Loucy (cell line): ENCODE data around the gene ACY1.

Source experiments
- CTCF ChIP-seq: fragments of 200-600 bp; sonication (generic); conservative IDR thresholded peaks from 2 replicates; pipeline ENCODE4 v1.5.1; 2014; ENCODE audit warnings: mild to moderate bottlenecking, antibody characterized with exemption, low read length
- EZH2phosphoT487 ChIP-seq: fragments of 200-600 bp; IDR thresholded peaks from 2 replicates; pipeline ENCODE4 v1.6.1; 2018; ENCODE audit warnings: antibody characterized with exemption, mild to moderate bottlenecking, moderate library complexity, borderline replicate concordance

GRCh38 chr3:52017586-52017985 lies 34.3 kb downstream of the ACY1 start:
- TF ChIP-seq CTCF (no peak), EZH2phosphoT487 (no peak)
